Glomerular visceral epithelial cell (primary cell): ENCODE data around the gene GGT1.

Experiments
- DNase-seq: peaks from one replicate; pipeline ENCODE4 v3.0.0-alpha.2; 2016; ENCODE audit errors: extremely low spot score

GGT1 gene

GRCh38 chr22:24602847-24603769, at the start of gene GGT1:
GGT1 (plus strand) TSS chr22:24603193; CDS start chr22:24611082, 7,889 bp downstream.
- peak; percentile 43 for DNase-seq

DNA sequence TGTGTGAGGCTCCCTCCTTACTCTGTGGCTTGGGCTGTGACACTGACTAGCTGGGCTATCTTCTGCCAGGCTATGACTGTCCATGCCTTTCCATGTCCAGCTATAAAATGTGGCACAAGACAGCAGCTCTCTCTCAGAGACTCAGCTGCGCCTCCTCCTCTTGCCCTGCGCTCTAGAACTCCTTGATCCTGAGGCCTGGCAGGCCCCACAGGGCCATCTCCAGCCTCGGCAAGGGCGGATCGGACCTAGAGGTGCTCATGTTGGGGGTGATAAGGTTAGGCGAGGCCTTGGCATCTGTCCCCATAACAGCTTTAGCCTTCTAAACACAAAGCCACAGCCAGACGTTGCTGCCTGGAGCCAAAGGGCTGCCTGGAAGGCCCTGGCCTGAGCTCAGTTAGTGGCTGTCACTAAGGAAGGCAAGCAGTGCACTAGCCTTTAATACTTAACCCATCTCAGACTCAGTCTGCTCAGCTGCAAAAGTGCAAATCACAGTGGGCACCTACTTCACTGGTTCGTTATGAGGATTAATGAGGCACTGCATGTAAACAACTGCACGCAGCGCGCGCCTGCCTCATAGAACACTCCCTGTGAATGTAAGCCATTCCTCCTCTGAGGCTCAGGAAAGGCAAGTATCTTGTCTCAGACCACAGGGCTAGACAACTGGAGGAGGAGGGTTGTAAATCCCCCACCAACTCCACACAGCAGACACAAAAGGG, 49.2 kb upstream of the GGT1 start:
- DNase-seq, result no peak

- DNase-seq, result peak; percentile 33
Observed at GRCh38 chr22:24554313-24555164, 48.5 kb upstream of the GGT1 start, which contains the start of gene GUCD1. GUCD1 (minus strand) TSS chr22:24555138; CDS start chr22:24554991, 147 bp downstream.

- peak; percentile 99 for DNase-seq
Observed at GRCh38 chr22:24555165-24556039, 47.6 kb upstream of the GGT1 start, which contains the start of gene SNRPD3. SNRPD3 (plus strand) TSS chr22:24555999; CDS start chr22:24557675, 1,676 bp downstream.

GRCh38 chr22:24559471-24559870, 43.5 kb upstream of the GGT1 start:
- DNase-seq, result no peak

- DNase-seq, result no peak
Observed at GRCh38 chr22:24563246-24563645, 39.7 kb upstream of the GGT1 start.

GRCh38 chr22:24564376-24565058, 38.5 kb upstream of the GGT1 start:
- no peak for DNase-seq

GRCh38 chr22:24565077-24565476, 37.9 kb upstream of the GGT1 start:
- no peak for DNase-seq

DNA sequence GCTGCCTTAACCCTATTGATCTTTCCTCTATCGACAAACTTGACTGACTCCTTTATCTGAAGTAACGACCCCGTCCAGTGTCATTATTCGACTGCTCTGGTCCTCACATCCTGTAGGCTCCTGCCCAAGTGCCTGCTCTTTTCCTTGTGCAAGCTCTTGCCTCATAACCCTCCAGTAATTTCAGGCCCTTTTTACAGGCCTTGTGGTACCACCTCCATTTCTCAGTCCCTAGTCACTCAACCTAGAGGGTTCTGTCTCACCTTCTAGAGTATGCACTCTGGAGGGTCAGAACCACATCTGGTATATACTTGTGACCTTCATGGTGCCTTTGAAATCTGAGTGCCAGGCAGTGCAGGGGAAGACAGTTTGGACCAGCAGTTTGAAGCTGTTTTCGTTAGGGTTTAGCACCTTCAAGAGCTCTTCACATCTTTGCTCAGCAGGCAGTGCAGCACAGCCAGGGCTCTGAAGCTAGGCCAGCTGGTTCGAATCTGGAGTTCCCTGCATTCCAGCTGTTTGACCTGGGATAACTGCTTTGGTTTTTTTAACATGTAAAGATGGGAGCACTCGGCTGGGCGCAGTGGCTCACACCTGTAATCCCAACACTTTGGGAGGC, 36.0 kb upstream of the GGT1 start:
- no peak for DNase-seq

DNA sequence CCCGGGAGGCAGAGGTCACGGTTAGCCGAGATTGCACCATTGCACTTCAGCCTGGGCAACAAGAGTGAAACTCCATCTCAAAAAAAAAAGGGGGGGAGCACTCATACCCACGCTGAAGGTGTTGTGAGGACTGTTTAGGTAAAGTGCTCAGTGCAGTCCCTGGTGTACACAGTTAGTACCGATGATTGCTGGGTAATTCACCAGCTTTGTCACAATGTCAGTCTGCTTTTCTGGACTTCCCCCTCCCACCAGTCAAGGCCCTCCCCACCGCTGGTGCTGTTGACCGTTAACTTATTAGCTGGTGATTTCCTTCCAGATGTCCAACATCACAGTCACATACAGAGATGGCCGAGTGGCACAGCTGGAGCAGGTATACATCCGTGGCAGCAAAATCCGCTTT, 35.3 kb upstream of the GGT1 start:
- no peak for DNase-seq

GRCh38 chr22:24571266-24571665, 31.7 kb upstream of the GGT1 start:
- DNase-seq, result no peak

DNA sequence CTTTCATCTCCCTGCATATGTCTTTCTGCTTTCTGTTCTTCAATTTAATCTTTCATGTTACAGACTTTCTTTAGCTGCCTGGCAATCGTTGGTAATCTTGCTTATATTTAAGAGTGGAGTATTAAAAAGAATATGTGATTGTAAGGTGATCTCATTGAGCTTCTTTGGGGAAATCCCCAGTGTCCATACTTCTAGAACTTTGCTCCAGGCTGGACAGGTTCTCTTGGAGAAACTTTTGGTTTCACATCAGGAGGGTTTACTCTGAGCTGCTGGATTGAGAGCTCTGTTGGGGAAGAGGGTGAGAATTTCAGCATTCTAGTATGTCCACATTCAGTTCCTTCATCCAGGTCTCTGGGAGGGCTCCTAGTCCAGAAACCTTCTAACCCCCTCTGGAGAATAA, 26.2 kb upstream of the GGT1 start:
- DNase-seq, result no peak

DNA sequence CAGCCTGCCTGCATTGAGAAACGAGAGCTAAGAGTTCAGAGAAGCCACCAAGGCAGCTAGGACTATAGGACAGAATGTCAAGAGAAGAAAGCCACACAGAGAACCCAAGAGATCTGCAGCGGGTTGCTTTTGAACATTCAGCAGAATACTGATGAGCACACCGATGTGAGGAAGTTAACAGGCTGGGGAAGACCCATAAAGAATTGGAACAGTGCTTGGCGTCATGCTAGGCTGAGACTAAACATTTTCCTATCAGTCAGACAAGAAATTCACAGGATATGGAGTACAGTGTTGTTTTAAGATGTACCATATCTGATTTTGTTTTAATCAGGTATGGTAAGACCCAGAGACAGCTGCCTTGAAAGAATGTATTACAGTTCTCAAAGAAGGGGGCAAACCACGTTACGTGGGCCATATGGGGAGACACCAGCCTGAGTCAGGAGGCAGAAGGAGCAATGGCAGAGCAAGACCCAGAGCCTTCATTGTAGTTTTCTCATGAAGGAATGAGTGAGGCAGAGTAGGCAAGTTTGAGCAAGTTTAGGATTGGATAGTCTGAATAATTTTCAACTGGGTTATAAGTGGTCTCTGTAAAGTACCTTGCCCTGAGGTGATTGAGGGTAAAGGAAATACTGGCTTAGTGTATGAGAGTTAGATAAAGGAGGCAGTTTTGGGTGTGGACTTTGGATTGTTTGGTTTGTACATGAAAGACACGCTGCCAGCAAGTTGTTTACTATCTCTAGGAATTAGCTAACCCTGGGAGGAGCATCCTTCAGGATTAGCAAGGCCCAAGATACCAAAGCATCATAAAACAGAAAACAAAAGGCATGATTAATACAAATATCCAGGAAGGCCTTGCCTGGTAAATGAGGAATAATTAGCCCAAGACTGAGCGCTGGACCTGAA, 24.4 kb upstream of the GGT1 start:
- DNase-seq, result no peak

- no peak for DNase-seq
Observed at GRCh38 chr22:24579258-24579601, 23.8 kb upstream of the GGT1 start.

GRCh38 chr22:24580276-24580675, 22.7 kb upstream of the GGT1 start:
- peak; percentile 27 for DNase-seq

- no peak for DNase-seq
Observed at GRCh38 chr22:24582056-24582814, 20.8 kb upstream of the GGT1 start.

DNA sequence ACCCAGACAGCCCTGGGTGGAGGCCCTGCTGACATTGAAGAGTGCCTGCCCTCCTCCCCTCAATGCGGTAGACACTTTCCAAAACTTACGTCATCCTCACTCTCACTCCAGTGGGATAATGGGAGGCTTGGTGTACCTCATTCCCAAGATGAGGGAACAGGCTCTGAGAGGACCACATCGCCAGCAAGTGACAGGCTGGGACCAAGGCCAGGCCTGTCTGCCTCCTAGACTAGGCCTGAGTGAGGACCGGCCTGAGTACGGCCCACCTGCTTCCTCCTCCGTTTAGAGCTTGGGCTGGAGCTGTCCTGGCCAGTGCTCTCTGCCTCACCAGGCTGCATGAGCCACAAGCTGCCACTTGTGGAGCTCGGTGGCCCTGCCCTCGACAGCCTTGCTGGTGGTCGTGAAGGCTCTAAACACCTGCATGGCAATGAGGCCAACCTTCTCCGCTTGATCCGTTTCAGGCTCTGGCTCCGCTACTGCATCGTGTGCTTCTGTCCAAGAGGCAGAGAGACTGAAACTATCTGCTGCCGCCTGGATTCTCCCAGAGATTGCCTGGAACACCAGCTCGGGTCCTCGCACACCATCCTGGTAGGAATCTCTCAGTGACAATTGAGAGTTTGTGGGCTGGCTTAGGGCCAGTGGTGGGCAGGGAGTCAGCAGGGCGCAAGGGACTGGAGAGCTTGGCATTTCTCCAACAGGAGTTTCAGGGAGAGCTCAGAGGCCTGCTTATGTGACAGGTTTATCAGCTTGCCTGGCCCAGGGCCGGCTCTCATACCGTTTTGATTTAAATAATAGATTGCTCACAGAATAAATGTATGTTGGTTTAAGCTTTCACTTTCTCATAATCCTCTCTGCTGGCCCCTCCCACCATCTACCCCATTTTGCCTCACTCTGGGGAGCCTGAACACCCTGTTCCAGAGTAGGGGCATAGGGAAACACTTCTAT, 19.5 kb upstream of the GGT1 start:
- peak; percentile 75 for DNase-seq
